HepG2 (cell line): ENCODE data around the gene EVI5. TPM values are rescaled to one million over a fixed set of nuclear protein-coding genes. Genes with fewer than 3 reads are reported as not detected.

Experiments
- ATAC-seq: fragments of 200-7000 bp; cut with Tn5 transposase; 3 replicates; pipeline ENCODE4 v1.9.1; 2020; ENCODE audit warnings: mild to moderate bottlenecking, moderate library complexity
- BruUV-seq: library from RNA; stranded (reverse); fragments of 400-500 nt; replicated peaks from 2 replicates; lab custom pipeline; 2021; lab: Mats Ljungman, UMichigan
- CTCF ChIA-PET: fragments of 300-600 bp; formaldehyde crosslinking; extraction: SDS; loops from one replicate; lab custom pipeline; 2021; ENCODE audit warnings: low total read pairs, inconsistent platforms, low intra/inter-chr PET ratio; lab: Yijun Ruan, JAX
- POLR2A ChIA-PET: fragments of 350-600 bp; sonication (Branson Sonifier 250); formaldehyde crosslinking; loops from one replicate; lab custom pipeline; 2020; ENCODE audit warnings: antibody characterized with exemption, inconsistent platforms; lab: Yijun Ruan, JAX
- DNase-seq: peaks from one replicate; pipeline ENCODE4 v3.0.0-alpha.2; 2015; ENCODE audit warnings: low spot score
- FAIRE-seq: peaks from 3 replicates; lab custom pipeline; 2011; peaks lifted over from hg19 to GRCh38; lab: Jason Lieb, UNC
- H2AFZ ChIP-seq: one replicate; pipeline ENCODE4 v1.6.1; 2011; ENCODE audit warnings: low read length, inconsistent platforms
- H3K27ac ChIP-seq: fragments of 300-600 bp; 3 replicates; pipeline ENCODE4 v1.8.0; 2011; ENCODE audit warnings: mixed run types, mild to moderate bottlenecking, mixed read lengths, low read length, inconsistent platforms; ENCODE audit not compliant: insufficient read depth; ENCODE audit errors: extremely low read length
- H3K27me3 ChIP-seq, 2 experiments: fragments of 200-600 bp in 1 of 2; 2 replicates in 1 of 2; 3 replicates in 1 of 2; pipeline versions ENCODE4 v1.6.0 to v1.8.0; 2011; ENCODE audit warnings: low read length in 2 of 2, mild to moderate bottlenecking in 2 of 2, moderate library complexity in 2 of 2, inconsistent platforms in 1 of 2; ENCODE audit not compliant: insufficient read depth in 2 of 2, control insufficient read depth in 1 of 2
- H3K36me3 ChIP-seq, 2 experiments: fragments of 200-600 bp in 1 of 2; replicated peaks in 1 of 2; 2 replicates in 1 of 2; 3 replicates in 1 of 2; pipeline versions ENCODE4 v1.5.1 to v1.8.0; 2011; ENCODE audit warnings: low read length in 2 of 2, inconsistent platforms in 1 of 2; ENCODE audit not compliant: insufficient read depth in 2 of 2, control insufficient read depth in 1 of 2
- H3K4me1 ChIP-seq: 2 replicates; pipeline ENCODE4 v1.5.1; 2012; ENCODE audit warnings: low read length, inconsistent platforms; ENCODE audit not compliant: insufficient read depth
- H3K4me2 ChIP-seq: 2 replicates; pipeline ENCODE4 v1.6.0; 2011; ENCODE audit warnings: low read depth, low read length, inconsistent platforms
- H3K4me3 ChIP-seq, 3 experiments: fragments of 200-600 bp in 1 of 3; sonication (generic), shearing (Covaris generic) in 1 of 3; replicated peaks in 1 of 3; 2 replicates each; pipeline ENCODE4 v1.5.1; 2011 to 2016; ENCODE audit warnings: low read length in 3 of 3, inconsistent platforms in 2 of 3, low read depth in 2 of 3, mild to moderate bottlenecking in 2 of 3, control low read depth in 1 of 3, mixed read lengths in 1 of 3; ENCODE audit not compliant: insufficient read depth in 1 of 3
- H3K79me2 ChIP-seq: one replicate; pipeline ENCODE4 v1.6.1; 2011; ENCODE audit warnings: low read length, inconsistent platforms; ENCODE audit not compliant: insufficient read depth
- H3K9ac ChIP-seq: 2 replicates; pipeline ENCODE4 v1.6.0; 2011; ENCODE audit warnings: mild to moderate bottlenecking, low read depth, low read length, inconsistent platforms; ENCODE audit not compliant: insufficient read depth
- H3K9me3 ChIP-seq: 2 replicates; pipeline ENCODE4 v1.5.1; 2012; ENCODE audit warnings: mild to moderate bottlenecking, low read length
- H4K20me1 ChIP-seq: 2 replicates; pipeline ENCODE4 v1.6.0; 2011; ENCODE audit warnings: inconsistent platforms, mild to moderate bottlenecking, low read length, moderate library complexity; ENCODE audit not compliant: insufficient read depth
- KLF13 ChIP-seq: sonication (generic); formaldehyde crosslinking; IDR thresholded peaks from 2 replicates; pipeline ENCODE4 v1.4.0; 2020; ENCODE audit warnings: mild to moderate bottlenecking, missing genetic modification reagents
- WGBS: methylation state at CpG from one replicate; pipeline ENCODE4 v1.1.6; 2017; ENCODE audit warnings: low lambda C conversion rate; 5-methylcytosine and 5-hydroxymethylcytosine counted together
- in situ Hi-C: cut with HindIII; loops from 2 replicates; pipeline ENCODE4 v1.10.0; 2017; ENCODE audit warnings: low pct_unique_long_range_greater_than_20kb; ENCODE audit not compliant: extremely low pct_ligation_motif_present
- intact Hi-C: fragments of 100-400 bp; cut with micrococcal nuclease; formaldehyde crosslinking; loops from one replicate; pipeline ENCODE4 v1.10.0; 2022; ENCODE audit not compliant: unreplicated experiment
- polyA plus RNA-seq, 8 experiments: library from polyadenylated mRNA; depleted of rRNA in 3 of 8; stranded (reverse) in 7 of 8; unstranded in 1 of 8; fragments of >200 nt; fragmentation: Illumina TruSeq in 4 of 8; extraction: Trizol in 4 of 8; gene quantifications; 2 replicates each; pipeline versions ENCODE4 v1.2.1 to v1.2.3, GENCODE V29; 2011 to 2016; ENCODE audit warnings: low read depth in 4 of 8, missing spikeins in 1 of 8, mixed read lengths in 1 of 8; ENCODE audit not compliant: insufficient read depth in 1 of 8
- total RNA-seq, 5 experiments: library from RNA; depleted of rRNA; stranded (reverse); fragments of >200 nt; fragmentation: Illumina TruSeq; extraction: Trizol; gene quantifications; 2 replicates each; pipeline ENCODE4 v1.2.3, GENCODE V29; 2016; ENCODE audit warnings: low read depth in 1 of 5
- TF ChIP-seq, protein P1 (sequence below): sonication (generic); formaldehyde crosslinking; IDR thresholded peaks from 2 replicates; pipeline ENCODE4 v1.4.0; 2020; ENCODE audit warnings: mild to moderate bottlenecking, missing genetic modification reagents

The EVI5 gene
- total and polyA plus RNA-seq, 2 of the 13 experiments (the other 11 are each of a cell fraction or from before 2014, with no cell fraction given) = 4.0 to 12.6 TPM

GRCh38 chr1:92805216-92805615, 20.3 kb upstream of the EVI5 start:
- Histone ChIP-seq H3K36me3 (no peaks in the 10 kb centered on the region), H3K27me3 (no peaks in the 10 kb centered on the region), H3K9me3 (no peaks in the 10 kb centered on the region), H3K27ac (no peak overlapping the region), H3K9ac (no peak overlapping the region), H3K4me1 (peaks cover 17% of the 10 kb centered on the region), H3K4me2 (peak overlapping the region; percentile 53), H3K4me3 (no peak overlapping the region), H2AFZ (no peak overlapping the region), H3K79me2 (no peaks in the 10 kb centered on the region), H4K20me1 (no peaks in the 10 kb centered on the region)
- no peak for DNase-seq
- CTCF ChIA-PET = no interaction called here
- POLR2A ChIA-PET = interaction anchor here (1.4 kb wide), 1 partner anchor 26 kb away, joined by 5 read pairs; the partner anchor contains the start of gene RPL5
- in situ Hi-C loops (no loop called here), intact Hi-C loops (no loop called here)
- no peak for ATAC-seq
- TF ChIP-seq, protein P1, sequence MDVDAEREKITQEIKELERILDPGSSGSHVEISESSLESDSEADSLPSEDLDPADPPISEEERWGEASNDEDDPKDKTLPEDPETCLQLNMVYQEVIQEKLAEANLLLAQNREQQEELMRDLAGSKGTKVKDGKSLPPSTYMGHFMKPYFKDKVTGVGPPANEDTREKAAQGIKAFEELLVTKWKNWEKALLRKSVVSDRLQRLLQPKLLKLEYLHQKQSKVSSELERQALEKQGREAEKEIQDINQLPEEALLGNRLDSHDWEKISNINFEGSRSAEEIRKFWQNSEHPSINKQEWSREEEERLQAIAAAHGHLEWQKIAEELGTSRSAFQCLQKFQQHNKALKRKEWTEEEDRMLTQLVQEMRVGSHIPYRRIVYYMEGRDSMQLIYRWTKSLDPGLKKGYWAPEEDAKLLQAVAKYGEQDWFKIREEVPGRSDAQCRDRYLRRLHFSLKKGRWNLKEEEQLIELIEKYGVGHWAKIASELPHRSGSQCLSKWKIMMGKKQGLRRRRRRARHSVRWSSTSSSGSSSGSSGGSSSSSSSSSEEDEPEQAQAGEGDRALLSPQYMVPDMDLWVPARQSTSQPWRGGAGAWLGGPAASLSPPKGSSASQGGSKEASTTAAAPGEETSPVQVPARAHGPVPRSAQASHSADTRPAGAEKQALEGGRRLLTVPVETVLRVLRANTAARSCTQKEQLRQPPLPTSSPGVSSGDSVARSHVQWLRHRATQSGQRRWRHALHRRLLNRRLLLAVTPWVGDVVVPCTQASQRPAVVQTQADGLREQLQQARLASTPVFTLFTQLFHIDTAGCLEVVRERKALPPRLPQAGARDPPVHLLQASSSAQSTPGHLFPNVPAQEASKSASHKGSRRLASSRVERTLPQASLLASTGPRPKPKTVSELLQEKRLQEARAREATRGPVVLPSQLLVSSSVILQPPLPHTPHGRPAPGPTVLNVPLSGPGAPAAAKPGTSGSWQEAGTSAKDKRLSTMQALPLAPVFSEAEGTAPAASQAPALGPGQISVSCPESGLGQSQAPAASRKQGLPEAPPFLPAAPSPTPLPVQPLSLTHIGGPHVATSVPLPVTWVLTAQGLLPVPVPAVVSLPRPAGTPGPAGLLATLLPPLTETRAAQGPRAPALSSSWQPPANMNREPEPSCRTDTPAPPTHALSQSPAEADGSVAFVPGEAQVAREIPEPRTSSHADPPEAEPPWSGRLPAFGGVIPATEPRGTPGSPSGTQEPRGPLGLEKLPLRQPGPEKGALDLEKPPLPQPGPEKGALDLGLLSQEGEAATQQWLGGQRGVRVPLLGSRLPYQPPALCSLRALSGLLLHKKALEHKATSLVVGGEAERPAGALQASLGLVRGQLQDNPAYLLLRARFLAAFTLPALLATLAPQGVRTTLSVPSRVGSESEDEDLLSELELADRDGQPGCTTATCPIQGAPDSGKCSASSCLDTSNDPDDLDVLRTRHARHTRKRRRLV (CRISPR knock-in tag) = 0 out of 2 replicates have a peak, but pooled peaks have one; percentile 8
- no peak for TF ChIP-seq KLF13 (CRISPR knock-in tag)
- WGBS = 45% methylated on average over 1 of the region's 1 CpG
- FAIRE-seq = no peak
- BruUV-seq = no TSS peak
